Stimulated activated CD4-positive, alpha-beta T cell treated with anti-CD3 and anti-CD28 coated beads, Interleukin-12 subunit alpha, Interleukin-12 subunit beta, amount 100 ng/mL, for 4 hours (primary cell): ENCODE measurements around the gene NEK8.
"Not testable (repeated sequence)": the region's sequence is repeated elsewhere in the genome, so short reads cannot be mapped to it uniquely, and the experiment has no call there.

Source experiments
- DNase-seq: peaks from one replicate; pipeline ENCODE4 v3.0.0-alpha.2; 2020

NEK8 gene

DNA sequence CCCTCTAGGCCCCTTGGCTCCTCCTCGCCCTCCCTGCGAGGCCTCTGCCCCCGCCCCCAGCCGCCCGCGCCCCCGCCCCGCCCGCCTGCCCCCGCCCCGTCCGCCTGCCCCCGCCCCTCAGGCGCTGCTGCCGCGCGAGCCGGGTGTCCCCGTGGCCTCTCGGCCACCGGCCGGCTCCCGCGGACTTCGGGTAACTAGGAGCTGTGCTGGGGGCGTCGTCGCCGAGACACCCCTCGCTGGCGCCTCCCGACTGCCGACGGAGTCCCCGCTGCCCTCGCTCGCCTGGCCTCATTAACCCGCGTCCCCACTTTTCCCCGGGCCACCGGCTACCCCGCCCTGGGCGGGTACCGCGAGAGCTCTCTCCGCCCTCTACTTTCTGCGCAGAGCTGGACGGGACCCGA lies 2.4 kb upstream of the NEK8 start, which contains the start of gene TLCD1:
TSS of gene TLCD1 (minus strand) at position 8 of the 401 bp plus-strand sequence. CDS start 136 bp downstream, outside the sequence.
- DNase-seq, result peak; percentile 71

DNA sequence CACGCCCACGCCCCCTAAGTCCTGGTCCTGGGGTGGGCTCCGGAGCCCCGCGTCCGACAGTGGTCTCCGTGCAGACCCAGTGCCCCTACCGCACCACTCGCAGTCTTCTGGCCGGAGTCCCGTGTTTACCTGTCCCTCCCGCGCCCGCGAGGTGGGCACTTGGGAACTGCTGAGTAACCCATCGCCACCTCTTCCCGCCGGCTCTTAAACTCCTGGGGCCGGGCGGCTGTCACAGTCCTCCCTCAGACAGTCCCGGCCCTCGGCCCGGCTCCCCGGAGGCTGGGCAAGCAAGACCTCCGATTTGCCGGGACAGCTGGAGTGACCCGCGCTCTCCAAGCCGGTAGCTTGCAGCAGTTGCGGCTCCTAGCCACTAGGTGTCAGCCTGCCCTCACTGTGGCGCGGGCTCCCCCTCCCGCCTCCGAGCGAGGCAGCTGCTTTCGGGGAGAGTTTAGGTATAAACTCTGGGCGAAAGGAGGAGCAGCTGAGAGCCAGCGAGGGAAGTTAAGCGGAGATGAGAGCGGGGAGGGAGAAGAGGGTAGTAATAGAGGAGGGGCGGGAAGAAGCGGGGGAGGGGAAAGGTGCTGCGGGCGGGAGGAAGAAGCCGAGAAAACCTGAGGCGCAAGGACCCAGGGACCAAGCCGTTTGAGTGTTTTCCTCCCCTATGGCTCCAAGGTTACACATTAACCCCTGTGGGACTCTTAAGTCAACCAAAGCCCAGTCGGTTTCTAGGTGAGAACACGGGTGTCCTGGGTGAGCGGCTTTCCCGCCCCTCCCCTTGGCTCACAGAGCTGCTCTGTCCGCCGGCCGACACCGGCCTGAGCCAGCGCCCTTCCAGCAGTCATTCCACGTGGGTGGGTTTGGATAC lies 1.7 kb upstream of the NEK8 start:
- peak; percentile 90 for DNase-seq

DNA sequence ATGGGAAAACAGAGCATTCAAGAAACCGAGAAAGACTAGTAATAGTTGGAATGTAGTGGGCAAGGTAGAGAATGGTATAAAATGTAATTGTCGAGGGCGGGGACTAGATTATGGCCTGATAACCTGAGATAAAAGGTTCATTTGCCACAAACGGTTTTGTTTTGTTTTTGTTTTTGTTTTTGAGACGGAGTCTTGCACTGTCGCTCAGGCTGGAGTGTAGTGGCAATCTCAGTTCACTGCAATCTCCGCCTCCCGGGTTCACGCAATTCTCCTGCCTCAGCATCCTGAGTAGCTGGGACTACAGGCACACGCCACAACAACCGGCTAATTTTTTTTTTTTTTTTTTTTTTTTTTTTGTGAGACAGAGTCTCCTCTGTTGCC lies 1.4 kb downstream of the NEK8 start:
- no peak for DNase-seq

DNA sequence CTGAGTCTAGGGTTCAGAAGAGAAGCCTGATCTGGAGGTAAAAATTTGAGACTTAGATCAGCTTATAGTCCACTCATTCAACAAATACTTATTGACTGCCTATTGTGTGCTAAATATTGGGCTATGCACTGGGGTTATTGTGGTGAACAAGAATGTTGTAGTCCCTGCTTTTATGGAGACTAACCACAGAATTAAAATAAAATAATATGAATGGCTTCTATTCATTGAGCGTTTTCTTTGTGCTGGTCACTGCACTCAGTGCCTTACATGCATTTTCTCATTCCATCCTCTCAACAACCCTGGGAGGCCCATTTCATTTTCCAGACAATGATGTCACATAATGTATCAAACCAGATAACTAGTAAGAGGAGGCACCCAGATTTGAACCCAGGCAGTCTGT lies 4.8 kb downstream of the NEK8 start:
- DNase-seq, result no peak

DNA sequence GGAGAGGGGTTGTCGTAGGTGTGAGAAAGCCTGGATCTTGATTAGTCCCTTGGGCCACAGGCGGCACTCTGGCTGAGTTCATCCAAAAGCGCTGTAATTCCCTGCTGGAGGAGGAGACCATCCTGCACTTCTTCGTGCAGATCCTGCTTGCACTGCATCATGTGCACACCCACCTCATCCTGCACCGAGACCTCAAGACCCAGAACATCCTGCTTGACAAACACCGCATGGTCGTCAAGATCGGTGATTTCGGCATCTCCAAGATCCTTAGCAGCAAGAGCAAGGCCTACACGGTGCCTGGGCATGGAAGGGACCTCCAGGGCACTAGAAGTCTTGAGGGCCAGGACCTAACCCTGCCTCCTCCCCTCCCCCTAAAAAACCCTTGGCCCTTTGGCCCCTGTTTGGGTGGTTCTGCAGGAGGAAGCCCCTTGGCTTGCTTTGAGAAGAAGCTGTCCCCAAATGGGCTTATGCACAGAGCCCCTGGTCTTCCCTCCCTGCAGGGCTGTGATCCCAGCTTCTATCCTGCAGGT lies 6.2 kb downstream of the NEK8 start:
- no peak for DNase-seq

DNA sequence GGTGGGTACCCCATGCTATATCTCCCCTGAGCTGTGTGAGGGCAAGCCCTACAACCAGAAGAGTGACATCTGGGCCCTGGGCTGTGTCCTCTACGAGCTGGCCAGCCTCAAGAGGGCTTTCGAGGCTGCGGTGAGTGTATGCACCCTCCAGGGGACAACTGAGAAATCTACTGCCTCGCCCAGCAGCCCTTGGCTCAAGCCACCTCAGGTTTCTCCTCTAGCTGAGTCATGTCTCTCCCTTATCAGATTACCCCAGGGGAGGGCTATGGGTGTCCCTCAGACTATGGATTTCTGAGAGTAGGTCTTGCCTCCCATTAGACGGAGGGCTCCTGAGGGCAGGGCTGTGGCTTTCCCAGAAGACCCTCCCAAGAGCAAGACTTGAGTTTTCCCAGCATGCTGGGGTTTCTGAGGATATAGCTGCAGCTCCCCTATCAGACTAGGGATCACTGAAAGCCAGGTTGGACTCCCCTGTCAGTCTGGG lies 6.7 kb downstream of the NEK8 start:
- DNase-seq, result no peak

DNA sequence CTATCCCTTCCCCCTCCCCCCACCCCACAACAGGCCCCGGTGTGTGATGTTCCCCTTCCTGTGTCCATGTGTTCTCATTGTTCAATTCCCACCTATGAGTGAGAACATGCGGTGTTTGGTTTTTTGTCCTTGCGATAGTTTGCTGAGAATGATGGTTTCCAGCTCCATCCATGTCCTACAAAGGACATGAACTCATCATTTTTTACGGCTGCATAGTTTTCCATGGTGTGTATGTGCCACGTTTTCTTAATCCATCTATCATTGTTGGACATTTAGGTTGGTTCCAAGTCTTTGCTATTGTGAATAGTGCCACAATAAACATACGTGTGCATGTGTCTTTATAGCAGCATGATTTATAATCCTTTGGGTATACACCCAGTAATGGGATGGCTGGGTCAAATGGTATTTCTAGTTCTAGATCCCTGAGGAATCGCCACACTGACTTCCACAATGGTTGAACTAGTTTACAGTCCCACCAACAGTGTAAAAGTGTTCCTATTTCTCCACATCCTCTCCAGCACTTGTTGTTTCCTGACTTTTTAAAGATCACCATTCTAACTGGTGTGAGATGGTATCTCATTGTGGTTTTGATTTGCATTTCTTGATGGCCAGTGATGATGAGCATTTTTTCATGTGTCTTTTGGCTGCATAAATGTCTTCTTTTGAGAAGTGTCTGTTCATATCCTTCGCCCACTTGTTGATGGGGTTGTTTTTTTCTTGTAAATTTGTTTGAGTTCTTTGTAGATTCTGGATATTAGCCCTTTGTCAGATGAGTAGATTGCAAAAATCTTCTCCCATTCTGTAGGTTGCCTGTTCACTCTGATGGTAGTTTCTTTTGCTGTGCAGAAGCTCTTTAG lies 7.6 kb downstream of the NEK8 start:
- DNase-seq, result not testable (repeated sequence)

DNA sequence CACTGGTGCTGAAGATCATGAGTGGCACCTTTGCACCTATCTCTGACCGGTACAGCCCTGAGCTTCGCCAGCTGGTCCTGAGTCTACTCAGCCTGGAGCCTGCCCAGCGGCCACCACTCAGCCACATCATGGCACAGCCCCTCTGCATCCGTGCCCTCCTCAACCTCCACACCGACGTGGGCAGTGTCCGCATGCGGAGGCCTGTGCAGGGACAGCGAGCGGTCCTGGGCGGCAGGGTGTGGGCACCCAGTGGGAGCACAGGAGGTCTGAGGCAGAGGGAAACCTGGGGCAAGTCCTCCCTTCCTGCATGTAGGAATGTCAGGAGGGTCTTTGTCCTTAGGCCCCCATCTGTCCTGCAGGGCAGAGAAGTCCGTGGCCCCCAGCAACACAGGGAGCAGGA lies 8.7 kb downstream of the NEK8 start:
- no peak for DNase-seq

DNA sequence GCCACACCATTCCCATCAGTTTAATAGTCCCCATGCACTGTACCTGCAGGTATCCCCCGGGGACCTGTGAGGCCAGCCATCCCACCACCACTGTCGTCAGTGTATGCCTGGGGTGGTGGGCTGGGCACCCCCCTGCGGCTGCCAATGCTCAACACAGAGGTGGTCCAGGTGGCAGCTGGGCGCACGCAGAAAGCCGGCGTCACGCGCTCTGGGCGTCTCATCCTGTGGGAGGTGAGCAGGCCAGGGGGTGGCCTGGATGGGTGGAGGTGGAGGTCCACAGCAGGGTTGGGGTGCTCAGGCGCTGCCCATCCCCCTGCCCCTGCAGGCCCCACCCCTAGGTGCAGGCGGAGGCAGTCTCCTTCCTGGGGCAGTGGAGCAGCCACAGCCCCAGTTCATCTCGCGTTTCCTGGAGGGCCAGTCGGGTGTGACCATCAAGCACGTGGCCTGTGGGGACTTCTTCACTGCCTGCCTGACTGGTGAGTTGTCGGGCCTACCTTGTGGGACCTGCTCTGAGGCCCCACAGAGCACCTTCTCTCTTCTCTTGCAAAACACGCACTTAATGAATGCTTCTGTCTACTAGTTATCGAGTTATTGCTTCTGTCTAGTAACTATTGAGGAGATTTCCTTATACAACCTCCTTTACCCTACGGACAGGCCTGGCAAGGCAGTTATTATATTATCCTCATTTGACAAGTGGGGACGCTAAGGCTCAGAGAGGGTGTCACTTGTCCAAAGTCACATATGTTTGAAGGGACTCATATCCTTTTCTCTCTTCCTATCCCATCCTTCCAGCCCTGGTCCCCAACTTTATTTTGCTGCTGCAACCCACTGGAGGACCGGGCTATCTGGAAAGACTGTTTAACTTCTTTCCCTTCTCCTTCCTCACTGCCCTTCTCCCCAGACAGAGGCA lies 9.4 kb downstream of the NEK8 start:
- no peak for DNase-seq

DNA sequence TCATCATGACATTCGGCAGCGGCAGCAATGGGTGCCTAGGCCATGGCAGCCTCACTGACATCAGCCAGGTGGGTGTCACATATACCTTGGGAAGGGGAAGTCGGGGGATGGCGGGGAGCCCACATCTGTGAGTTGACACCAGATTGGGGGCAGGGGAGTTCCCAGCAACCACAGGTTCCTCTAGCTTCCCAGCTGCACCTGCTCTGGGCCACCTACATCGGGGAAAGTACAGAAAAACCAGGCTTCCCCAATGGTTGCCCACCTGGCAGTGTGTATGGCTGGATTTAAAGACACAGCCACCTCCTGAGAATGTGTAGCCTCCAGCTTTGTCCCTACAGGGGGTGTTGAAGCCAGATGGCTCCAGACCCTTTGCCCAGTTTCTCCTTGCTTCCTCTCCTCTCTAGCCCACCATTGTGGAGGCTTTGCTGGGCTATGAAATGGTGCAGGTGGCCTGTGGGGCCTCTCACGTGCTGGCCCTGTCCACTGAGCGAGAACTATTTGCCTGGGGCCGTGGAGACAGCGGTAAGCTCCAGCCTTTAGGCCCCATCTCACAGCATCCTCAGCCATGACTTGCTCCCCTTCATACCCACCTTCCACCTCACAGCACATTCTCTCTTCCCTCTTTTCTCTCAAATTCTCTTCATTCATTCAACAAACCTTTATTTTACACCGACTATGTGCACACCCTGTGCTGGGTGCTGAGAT lies 10.2 kb downstream of the NEK8 start:
- DNase-seq, result peak; percentile 59

DNA sequence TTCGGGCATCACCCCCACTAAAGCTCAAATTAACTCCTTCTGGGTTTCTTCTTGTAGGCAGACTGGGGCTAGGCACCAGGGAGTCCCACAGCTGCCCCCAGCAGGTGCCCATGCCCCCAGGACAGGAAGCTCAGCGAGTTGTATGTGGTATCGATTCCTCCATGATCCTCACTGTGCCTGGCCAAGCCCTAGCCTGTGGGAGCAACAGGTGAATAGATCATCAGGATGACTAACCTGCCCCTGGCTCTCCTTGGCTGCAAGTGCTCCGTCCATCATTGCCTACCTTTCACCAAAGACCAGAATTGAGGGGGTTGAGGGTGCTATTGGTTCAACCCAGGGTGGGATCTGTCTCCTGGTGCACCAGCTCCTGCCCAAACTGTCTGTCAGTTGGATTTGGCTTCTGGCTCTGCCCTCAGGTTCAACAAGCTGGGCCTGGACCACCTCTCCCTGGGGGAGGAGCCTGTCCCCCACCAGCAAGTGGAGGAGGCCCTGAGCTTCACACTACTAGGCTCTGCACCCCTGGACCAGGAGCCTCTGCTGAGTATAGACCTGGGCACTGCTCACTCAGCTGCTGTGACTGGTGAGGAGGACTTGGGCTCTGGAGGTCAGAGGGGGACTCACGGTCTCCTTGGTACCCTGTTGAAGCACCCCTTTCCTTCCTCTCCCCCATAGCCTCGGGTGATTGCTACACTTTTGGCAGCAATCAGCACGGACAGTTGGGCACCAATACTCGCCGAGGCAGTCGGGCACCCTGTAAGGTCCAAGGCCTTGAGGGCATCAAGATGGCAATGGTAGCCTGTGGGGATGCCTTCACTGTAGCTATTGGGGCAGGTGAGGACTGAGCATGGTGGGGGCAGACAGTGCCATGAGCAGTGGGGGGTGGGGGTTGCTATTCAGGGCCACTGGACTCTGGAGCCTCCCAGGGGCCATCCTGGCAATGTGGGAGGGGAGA lies 12.1 kb downstream of the NEK8 start:
- no peak for DNase-seq

DNA sequence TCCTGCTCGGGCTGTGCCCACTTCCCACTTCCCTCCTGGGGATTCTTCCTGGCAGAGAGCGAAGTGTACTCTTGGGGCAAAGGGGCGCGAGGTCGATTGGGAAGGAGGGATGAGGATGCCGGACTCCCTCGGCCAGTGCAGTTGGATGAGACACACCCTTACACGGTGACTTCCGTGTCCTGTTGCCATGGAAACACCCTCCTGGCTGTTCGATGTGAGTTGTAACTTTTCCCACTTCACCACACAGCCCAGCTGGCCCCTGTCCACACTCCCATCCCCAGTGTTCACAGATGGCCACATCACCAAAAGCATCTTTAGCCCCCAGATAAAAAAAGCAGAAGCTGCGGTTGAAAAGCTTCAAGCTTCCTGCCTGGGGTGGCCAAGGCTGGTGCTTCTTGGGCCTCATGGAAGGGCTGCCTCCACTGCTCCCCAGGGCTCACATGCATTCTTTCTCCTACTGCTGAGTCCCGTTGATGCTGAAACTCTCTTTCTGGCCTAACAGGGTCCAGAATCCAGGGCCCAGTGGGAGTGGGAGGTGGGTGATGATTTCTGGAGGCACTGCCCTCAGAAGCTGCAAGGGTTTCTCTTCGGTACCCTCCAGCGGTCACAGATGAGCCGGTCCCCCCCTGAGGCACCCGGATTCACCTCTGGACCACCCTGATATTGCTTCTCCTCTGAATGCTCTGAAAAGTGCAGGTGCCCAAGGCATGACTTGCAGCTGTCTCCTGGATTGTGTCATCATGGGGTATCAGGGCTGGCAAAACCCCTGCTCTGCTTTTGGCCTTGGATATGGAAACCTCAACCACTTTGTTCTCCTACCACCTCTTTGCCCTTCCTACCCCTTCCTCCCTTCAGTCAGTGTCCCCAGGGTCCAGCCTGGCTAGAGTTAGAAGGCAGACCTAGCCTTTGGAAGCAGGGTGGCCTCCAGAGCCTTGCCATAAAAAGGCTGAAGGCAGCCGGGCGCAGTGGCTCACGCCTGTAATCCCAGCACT lies 13.1 kb downstream of the NEK8 start:
- no peak for DNase-seq

DNA sequence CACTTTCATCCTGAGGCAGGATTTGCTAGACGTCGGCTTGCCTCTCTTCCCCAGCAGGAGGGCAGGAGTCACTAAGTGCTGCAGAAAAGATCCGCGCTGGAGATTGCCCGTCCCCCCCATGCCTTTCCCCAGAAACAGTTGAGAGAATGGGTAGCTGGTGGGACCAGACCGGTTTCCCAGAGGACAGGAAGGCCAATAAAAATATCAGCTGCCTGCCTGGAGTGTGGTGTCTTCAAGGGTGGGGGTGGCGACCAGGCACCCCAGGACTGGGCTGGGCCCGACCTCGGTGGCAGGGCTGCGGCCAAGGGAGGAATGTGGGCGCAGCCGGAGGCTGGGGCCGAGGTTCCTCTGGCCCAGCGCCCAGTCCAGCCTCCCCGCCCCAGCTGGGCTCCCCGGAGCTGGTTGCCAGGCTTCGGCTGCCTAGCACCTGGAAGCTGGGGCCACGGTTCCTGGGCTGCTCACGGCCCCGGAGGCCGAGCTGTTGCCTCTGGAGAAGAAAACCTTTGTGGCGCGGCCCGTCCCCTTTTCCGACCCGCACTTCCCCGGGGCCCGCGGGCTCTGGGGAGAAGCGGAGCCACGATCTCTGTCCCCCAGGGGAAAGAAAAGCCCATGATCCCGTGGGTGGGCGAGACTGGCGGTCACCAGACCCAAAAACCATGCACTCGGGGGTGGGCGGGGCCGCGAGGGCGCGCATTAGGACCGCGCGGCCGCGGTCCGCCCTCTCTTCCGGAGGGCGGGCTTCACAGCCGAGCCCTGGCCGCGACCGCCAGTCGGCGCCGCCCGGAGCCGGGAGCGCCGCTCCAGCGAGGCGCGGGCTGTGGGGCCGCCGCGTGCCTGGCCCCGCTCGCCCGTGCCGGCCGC lies 14.9 kb downstream of the NEK8 start, which contains the start of gene TRAF4:
TSS of gene TRAF4 (plus strand) at position 769 of the 861 bp plus-strand sequence. CDS start 102 bp downstream, outside the sequence.
- DNase-seq, result peak; percentile 82

DNA sequence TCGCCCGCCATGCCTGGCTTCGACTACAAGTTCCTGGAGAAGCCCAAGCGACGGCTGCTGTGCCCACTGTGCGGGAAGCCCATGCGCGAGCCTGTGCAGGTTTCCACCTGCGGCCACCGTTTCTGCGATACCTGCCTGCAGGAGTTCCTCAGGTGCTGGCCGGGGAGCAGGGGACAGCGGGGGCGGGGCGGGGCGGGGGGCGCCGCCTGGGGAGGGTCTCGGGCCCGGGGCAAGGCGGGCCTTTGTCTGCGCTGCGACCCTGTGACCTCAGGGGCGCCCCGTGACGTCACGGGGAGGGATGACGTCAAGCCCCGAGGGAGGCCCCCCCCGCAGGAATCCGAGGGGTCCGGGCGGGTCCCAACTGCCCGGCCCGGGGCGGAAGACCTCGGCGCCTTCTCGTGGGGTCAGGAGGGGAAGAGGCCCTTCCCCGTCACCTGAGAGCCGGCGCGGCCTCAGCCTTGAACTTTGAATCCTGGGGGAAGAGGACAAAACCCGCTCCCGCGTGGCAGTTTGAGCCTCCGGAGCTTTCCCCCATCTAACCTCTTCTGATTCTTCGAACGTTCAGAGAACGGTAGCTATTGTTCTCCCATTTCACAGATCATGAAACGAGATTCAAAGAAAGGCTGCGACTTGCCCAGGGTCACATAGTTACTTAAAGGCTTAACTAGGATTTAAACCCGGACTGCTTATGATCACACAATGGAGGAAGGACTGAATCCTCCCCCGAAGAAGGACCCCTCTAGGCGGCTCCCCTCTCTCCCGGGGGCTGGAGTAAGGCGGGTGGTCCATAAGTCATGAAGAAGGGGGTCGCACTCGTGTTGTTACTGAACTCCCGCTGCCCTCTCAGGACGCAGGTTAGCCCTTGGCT lies 15.8 kb downstream of the NEK8 start:
- peak; percentile 77 for DNase-seq

DNA sequence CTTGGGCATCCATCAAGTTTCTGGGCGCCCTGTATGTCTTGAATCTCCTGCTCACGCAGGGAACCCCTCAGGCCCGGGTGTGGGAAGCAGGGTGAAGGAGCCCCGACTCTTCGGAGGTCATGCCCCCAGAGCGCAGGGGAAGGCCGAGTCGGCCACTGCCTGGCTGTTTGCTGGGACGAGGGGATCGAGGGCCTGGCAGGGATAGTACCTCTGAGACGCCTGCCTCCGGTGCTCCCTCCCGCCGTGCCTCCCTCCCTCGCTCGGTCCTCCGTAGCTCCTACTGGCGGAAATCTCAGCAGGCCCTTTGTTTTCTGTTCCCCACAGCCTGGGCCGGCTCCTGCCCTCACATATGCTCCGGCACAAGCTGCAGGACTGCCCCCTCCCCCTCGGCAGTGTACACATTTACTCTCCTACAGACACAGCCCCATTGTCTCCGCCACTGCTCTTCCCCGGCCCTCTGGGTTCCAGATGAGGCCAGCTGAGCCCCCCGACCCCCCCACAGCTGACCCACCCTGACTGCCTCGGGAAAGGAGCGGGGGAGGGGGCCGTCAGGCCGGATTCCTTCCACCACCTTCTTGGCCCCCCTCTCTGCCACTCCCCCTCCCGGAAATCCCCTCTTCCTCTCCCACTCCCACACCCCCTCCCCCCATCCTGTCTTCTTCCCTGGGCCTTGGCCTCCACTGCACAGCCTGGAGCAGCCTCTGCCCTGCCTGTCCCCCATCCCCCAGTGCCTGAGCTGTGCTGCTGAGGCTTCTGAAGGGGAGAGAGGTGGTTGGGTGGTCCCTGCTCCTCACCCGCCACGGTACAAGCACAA lies 16.6 kb downstream of the NEK8 start:
- peak; percentile 28 for DNase-seq

DNA sequence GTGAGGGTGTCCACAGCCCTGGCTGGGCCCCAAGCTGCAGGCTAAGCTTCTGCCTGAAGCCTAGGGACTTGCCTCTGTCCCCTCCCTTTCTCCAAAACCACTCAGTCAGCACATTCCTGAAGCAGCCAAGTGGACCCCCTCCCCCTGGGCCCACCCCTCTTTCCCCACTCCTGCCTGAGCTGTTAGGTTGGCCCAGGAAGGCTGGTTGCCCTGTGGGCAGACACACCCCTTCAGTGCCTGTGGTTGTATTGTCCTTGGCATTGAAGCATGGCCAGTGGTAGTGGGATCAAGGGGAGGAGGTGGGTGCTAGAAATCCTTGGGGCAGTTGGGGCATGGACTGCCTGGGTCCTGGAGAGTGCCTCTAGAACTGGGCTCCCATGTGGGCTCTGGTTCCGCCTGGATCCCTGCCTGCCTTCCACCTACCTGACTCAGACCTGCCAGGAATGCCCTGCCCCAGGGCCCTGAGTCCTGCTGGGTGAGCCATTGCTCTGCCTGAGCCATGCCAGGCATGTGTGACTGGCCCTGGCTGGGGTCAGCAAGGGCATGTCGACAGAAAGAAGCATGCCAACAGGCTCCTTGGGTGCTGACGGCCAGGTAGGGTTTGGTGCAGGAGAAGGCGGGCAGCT lies 17.3 kb downstream of the NEK8 start:
- no peak for DNase-seq
